Choroid plexus epithelial cell (primary cell): ENCODE data around the gene NR1H4.

Experiments
- DNase-seq: peaks from one replicate; pipeline ENCODE4 v3.0.0-alpha.2; 2010; ENCODE audit warnings: low read depth
- H3K4me3 ChIP-seq: 2 replicates; pipeline ENCODE4 v1.5.1; 2011; ENCODE audit warnings: low read depth, mild to moderate bottlenecking, control low read depth, low read length, moderate library complexity
- TF ChIP-seq, protein P1 (sequence below): conservative IDR thresholded peaks from 2 replicates; pipeline ENCODE4 v1.5.1; 2011; ENCODE audit warnings: low read depth, mild to moderate bottlenecking, control low read depth, inconsistent platforms, low read length, moderate library complexity

NR1H4 gene

DNA sequence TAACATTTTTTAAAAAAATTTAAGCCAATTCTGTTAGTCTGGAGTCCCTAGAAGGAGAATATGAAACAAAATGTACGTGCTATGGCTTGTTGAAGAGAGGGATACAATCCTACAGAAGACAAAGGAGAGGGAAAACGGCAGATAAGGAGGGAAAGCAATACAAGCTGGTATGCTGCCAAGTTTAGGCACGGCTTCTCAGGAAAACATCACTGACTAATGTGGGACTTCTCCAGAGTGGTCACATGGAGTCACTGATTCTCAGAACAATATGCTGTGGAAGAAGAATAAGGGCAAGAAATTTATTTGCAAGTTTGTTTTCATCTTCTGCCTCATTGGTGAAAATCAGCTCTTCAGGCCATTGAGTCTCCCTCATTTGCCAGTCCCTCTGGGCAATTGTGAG is 22.9 kb upstream of the NR1H4 start:
- TF ChIP-seq, protein P1, sequence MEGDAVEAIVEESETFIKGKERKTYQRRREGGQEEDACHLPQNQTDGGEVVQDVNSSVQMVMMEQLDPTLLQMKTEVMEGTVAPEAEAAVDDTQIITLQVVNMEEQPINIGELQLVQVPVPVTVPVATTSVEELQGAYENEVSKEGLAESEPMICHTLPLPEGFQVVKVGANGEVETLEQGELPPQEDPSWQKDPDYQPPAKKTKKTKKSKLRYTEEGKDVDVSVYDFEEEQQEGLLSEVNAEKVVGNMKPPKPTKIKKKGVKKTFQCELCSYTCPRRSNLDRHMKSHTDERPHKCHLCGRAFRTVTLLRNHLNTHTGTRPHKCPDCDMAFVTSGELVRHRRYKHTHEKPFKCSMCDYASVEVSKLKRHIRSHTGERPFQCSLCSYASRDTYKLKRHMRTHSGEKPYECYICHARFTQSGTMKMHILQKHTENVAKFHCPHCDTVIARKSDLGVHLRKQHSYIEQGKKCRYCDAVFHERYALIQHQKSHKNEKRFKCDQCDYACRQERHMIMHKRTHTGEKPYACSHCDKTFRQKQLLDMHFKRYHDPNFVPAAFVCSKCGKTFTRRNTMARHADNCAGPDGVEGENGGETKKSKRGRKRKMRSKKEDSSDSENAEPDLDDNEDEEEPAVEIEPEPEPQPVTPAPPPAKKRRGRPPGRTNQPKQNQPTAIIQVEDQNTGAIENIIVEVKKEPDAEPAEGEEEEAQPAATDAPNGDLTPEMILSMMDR = no peak
- peak; percentile 48 for DNase-seq
- no peak overlapping the region for H3K4me3 ChIP-seq

DNA sequence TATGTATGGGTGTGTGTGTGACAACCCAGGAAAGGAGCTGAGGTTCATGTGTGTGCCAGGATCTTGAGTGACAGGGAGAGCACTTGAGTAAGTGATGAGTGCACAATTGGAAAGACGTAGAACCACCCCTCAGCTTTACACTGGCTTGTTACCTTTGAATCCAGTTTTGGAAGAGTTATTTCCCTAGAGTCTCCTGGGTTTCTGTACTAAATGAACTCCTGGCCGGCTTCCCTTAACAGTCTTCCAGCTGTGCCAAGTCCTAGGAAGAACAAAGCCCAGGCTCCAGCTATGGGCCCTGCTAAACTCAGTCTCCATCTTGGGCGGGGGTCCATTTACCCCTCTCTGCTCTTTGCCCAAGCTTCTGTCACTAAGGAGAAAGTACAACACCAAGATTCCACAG is 19.7 kb upstream of the NR1H4 start:
- DNase-seq = no peak
- no peak overlapping the region for H3K4me3 ChIP-seq
- TF ChIP-seq, protein P1 = no peak

DNA sequence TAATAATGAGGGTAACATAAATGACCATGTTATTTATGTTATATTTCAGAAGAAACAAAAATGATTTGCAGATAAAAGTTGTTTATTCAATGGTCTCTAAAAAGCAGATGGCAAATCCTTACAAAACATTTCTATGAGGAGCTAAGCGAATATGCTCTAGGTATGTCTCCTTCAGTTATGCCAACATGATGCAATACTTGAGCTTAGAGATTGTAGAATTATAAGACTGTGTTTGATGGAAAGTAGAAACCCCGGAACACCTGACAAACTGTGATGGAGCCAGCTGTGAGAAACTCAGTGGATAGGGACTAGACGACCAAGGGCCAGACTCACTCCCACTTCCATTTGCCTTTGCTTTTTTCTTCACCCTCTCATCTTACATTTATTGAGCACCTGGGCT is 17.8 kb upstream of the NR1H4 start:
- TF ChIP-seq, protein P1 = no peak
- no peak overlapping the region for H3K4me3 ChIP-seq
- DNase-seq = no peak

DNA sequence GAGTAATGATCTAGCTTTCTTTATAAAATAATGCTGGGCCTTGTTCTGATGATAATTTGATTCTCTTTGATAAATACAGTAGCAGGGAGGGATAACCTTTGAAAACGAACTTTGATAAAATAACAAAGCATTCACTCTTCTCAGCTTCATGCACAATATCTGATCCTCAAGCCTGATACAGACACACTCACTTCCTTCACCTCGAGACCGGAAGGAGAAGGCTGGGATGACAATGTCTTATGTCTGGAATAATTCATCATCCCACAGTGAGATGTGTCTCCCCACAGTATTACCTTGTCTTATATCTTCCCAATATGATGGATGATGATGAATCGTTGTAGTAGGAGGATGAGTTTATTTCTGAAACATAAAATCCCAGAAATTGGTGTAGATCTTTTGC is 15.5 kb upstream of the NR1H4 start:
- TF ChIP-seq, protein P1 = no peak
- no peak for DNase-seq
- no peak overlapping the region for H3K4me3 ChIP-seq

DNA sequence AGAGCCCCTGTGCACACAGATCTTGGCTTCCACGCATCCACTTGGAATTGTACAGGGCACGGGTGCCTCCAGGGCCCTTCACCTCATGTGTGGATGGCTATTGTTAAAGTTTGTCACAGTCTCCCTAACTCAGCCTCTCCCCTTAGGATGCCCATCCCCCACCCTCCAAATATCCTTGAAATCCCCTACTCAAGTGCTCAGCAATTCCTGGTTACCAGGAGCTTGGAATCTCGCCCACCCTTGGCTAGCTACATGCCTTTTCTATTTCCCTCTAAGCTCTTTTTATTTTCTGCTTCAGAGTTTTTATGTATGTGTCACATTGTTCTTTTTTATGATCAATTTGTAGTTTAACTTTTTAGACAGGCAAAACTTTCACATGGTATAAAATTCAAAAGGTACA is 13.0 kb upstream of the NR1H4 start:
- DNase-seq = no peak
- TF ChIP-seq, protein P1 = no peak
- H3K4me3 ChIP-seq = no peak overlapping the region

DNA sequence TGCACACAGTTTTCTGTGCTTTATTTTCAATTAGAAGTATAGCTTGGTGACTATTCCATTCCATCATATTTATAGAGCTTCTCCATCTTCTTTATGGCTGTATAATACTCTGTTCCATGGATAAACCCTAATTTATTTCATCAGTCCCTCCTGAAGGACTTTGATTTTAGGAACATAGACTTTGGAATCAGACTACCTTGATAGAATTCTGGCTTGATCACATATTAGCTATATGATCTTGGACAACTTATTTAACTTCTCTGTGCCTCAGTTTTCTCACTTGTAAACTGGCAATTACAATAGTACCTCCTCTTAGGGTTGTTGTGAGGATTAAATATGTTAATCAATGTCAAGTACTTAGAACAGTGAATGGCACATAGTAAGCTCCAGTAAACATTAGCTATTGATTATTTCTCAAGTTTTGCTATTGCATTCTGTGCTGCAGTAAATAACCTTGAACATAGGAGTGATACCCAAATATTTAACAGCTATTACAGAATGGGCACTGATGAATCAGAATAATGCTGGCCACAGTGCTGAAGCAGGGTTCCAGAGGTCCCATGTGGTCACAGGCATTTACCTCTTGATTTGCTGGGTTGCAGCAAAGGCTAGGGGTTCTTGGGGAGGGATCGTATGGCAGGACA is 12.2 kb upstream of the NR1H4 start:
- no peak for DNase-seq
- TF ChIP-seq, protein P1 = no peak
- H3K4me3 ChIP-seq = no peak overlapping the region

DNA sequence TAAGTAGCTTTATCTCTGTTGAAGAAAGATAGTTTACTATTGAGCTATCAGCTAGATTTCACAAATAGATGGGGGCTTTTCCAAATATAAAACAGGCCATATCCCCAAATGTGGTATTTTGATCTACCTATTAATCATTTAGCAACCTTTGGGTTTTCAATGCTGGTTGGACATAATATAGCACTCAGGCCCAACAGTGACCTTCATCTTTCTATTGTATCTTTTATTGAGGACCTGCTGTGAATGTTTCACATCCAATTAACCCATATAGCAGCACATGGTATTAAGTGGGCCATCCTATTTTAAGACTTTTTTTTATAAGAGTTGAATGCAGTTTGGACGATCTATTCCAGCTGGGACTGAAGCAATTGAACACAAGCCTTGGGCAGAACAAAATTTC is 10.0 kb upstream of the NR1H4 start:
- H3K4me3 ChIP-seq = no peak overlapping the region
- DNase-seq = no peak
- TF ChIP-seq, protein P1 = no peak
